HG03045 (cell line): ENCODE measurements around the gene FNIP1.
"Not testable (repeated sequence)": the region's sequence is repeated elsewhere in the genome, so short reads cannot be mapped to it uniquely, and the experiment has no call there.

Source experiments
- ATAC-seq: cut with Tn5 transposase; IDR thresholded peaks from one replicate; pipeline ENCODE4 v1.9.1; 2021; ENCODE audit warnings: mild to moderate bottlenecking, moderate library complexity; ENCODE audit not compliant: unreplicated experiment

FNIP1 gene

GRCh38 chr5:131610198-131611063 is 186.4 kb downstream of the FNIP1 start:
- no peak for ATAC-seq

DNA sequence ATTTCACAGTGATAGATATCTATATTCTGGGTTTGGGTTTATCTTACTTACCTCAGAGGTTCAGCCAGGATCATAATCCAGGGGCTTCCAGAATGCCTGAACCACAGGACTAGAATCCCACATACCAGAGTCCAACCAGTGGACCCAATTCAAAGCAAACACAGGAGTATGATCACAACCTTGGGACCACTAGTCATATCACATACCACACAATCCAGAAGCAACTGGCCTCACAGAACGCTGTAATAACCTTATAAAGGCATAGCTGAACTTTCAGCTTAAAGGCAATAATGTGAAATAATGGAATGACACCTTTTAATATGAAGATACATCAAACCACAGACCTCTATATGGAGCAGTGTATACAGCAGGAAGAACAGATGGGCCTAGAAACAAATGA is 187.0 kb downstream of the FNIP1 start:
- ATAC-seq, result no peak

DNA sequence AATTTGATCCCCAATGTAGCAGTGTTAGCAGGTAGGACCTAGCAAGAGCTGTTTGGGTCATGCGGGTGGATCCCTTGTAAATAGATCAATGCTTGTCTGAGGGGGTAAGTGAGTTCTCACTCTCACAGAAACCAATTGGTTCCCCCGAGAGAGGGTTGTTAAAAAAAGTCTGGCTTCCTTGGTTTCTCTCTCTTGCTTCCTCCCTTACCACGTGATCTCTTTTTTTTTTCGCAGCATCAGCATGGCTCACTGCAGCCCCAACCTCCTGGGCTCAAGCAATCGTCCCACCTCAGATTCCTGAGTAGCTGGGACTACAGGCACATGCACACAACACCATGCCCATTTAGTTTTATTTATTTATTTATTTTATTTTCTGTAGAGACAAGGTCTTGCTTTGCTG is 188.2 kb downstream of the FNIP1 start:
- no peak for ATAC-seq

DNA sequence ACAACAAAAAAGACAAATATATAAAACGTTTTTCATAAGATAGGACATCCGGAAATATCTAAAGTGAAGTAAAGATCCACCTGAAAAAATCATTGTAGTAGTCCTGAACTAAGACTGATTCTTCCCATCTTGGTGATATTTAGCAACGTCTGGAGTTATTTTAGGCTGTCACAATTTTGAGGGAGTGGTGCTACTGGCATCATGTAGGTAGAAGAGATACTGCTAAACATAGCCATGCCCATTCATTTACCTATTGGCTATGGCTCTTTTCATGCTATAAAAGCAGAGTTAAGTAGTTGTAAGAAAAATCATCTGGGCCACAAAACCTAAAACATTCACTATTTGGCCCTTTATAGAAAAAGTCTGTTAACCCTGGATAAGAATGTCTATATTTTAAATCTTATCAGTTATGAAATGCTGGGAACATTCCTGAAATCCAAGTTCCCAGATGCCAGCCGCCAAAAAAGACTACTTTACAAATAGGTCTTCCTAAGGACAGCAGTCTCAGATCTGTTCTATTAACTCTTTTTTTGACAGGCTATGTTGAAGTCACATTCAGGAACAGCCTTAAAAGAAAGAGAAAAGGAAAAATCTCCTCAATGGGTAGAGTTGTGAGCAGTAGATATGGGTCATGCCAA is 188.8 kb downstream of the FNIP1 start:
- ATAC-seq, result no peak

- ATAC-seq, result no peak
Measured at GRCh38 chr5:131607418-131607817, 189.4 kb downstream of the FNIP1 start.

GRCh38 chr5:131605086-131605485 is 191.7 kb downstream of the FNIP1 start:
- ATAC-seq, result no peak

- ATAC-seq, result no peak
Measured at GRCh38 chr5:131595088-131596033, 201.5 kb downstream of the FNIP1 start.

DNA sequence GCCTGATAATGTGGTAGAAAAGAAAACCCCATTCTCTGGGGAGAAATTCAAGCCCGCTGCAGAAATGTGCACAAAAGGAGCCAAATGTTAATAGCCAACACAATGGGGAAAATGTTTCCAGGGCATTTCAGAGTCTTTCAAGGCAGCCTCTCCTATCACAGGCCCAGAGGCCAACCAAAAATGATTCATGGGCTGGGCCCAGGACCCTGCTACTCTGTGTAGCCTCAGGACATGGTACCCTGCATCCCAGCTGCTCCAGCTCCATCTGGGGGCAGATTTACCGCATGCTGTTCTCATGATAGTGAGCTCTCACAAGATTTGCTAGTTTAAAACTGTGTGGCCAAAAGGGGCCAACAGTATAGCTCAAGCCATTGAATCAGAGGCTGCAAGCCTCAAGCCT is 202.9 kb downstream of the FNIP1 start:
- no peak for ATAC-seq

DNA sequence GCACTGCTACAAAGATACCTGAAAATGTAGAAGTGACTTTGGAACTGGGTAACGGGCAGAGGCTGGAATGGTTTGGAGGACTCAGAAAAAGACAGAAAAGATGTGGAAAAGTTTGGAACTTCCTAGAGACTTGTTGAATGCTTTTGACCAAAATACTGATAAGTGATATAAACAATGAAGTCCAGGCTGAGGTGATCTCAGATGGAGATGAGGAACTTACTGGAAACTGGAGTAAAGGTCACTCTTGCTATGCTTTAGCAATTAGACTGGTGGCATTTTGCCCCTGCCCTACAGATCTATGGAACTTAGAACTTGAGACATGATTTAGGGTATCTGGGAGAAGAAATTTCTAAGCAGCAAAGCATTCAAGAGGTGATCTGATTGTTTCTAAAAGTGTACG is 203.4 kb downstream of the FNIP1 start:
- ATAC-seq, result not testable (repeated sequence)
